ENCODE measurements around the gene HOXA3. TPM values are rescaled to one million over a fixed set of nuclear protein-coding genes. Genes with fewer than 3 reads are reported as not detected.

The HOXA3 gene
- total RNA-seq, 1 donor: 3.5 TPM

GRCh38 chr7:27122077-27122910 lies 30.1 kb downstream of the HOXA3 start:
- no peak for TF ChIP-seq CTCF (IDR thresholded peaks at IDR 0.05; ENCODE audit: insufficient read depth, low read length)
- peak overlapping the region; percentile 53 for H3K4me3 ChIP-seq (ENCODE audit: low read depth, low read length)
- DNase-seq (ENCODE audit: low read depth): peak; percentile 26

GRCh38 chr7:27121684-27122076 lies 30.7 kb downstream of the HOXA3 start:
- TF ChIP-seq CTCF (IDR thresholded peaks at IDR 0.05; ENCODE audit: insufficient read depth, low read length): no peak
- no peak for DNase-seq (ENCODE audit: low read depth)
- H3K4me3 ChIP-seq (ENCODE audit: low read depth, low read length): peak overlapping the region; percentile 53

GRCh38 chr7:27119412-27119911 lies 32.9 kb downstream of the HOXA3 start:
- no peak for TF ChIP-seq CTCF (IDR thresholded peaks at IDR 0.05; ENCODE audit: insufficient read depth, low read length)
- H3K4me3 ChIP-seq (ENCODE audit: low read depth, low read length): no peak overlapping the region
- DNase-seq (ENCODE audit: low read depth): no peak

GRCh38 chr7:27118580-27118979 lies 33.8 kb downstream of the HOXA3 start:
- H3K4me3 ChIP-seq (ENCODE audit: low read depth, low read length): peak overlapping the region; percentile 72

GRCh38 chr7:27117887-27118491 lies 34.4 kb downstream of the HOXA3 start:
- DNase-seq (ENCODE audit: low read depth): peak; percentile 79
- TF ChIP-seq CTCF (IDR thresholded peaks at IDR 0.05; ENCODE audit: insufficient read depth, low read length): no peak
- H3K4me3 ChIP-seq (ENCODE audit: low read depth, low read length): peak overlapping the region; percentile 72

More at GRCh38 chr7:27118580-27118979, 33.8 kb downstream of the HOXA3 start:
- TF ChIP-seq CTCF (IDR thresholded peaks at IDR 0.05; ENCODE audit: insufficient read depth, low read length): no peak
- DNase-seq (ENCODE audit: low read depth): no peak

- peak; percentile 24 for DNase-seq (ENCODE audit: low read depth)
These were observed 35.2 kb downstream of the HOXA3 start for GRCh38 chr7:27116962-27117886.

More at GRCh38 chr7:27116962-27117886, 35.2 kb downstream of the HOXA3 start:
- peak overlapping the region; percentile 72 for H3K4me3 ChIP-seq (ENCODE audit: low read depth, low read length)
- no peak for TF ChIP-seq CTCF (IDR thresholded peaks at IDR 0.05; ENCODE audit: insufficient read depth, low read length)

Measured in fibroblast of the aortic adventitia (primary cell).